B cell (primary cell): Measurements from ENCODE around the gene ZBTB44. TPM values are rescaled to one million over a fixed set of nuclear protein-coding genes. Genes with fewer than 3 reads are reported as not detected.

Experiments
- ATAC-seq: fragments of 200-7000 bp; cut with Tn5 transposase; one replicate; pipeline ENCODE4 v1.10.0; 2021; ENCODE audit warnings: low read depth, mild to moderate bottlenecking, moderate number of reproducible peaks, moderate library complexity
- CTCF ChIA-PET: fragments of 350-600 bp; sonication (Branson Sonifier 250); formaldehyde crosslinking; loops from one replicate; lab custom pipeline; 2021; ENCODE audit warnings: antibody characterized with exemption, inconsistent platforms; lab: Charles Lee
- POLR2A ChIA-PET: fragments of 350-600 bp; sonication (Branson Sonifier 250); formaldehyde crosslinking; loops from one replicate; lab custom pipeline; 2021; ENCODE audit warnings: antibody characterized with exemption; lab: Charles Lee
- DNase-seq: peaks from one replicate; pipeline ENCODE4 v3.0.0; 2013
- H2AFZ ChIP-seq: 2 replicates; pipeline ENCODE4 v1.6.1; 2012; ENCODE audit warnings: mild to moderate bottlenecking, low read depth, low read length; ENCODE audit not compliant: insufficient read depth, poor library complexity, severe bottlenecking
- H3K27ac ChIP-seq, 2 donors: 1 replicate in 1 of 2; 2 replicates in 1 of 2; pipeline ENCODE4 v1.5.1; 2012 to 2013; ENCODE audit warnings: low read length in 2 of 2, mild to moderate bottlenecking in 2 of 2, moderate library complexity in 1 of 2
- H3K27me3 ChIP-seq, 4 experiments: fragments of 200-600 bp in 1 of 4; sonication (generic) in 1 of 4; replicated peaks in 1 of 4; 1 replicate in 2 of 4; 2 replicates in 2 of 4; pipeline versions ENCODE4 v1.6.1 to v1.7.0; 2013 to 2016; ENCODE audit warnings: low read length in 3 of 4, mild to moderate bottlenecking in 2 of 4, mixed read lengths in 1 of 4, moderate library complexity in 1 of 4; ENCODE audit not compliant: insufficient read depth in 4 of 4, control insufficient read depth in 3 of 4; ENCODE audit errors: control extremely low read depth in 1 of 4
- H3K36me3 ChIP-seq, 2 experiments: replicated peaks in 1 of 2; 1 replicate in 1 of 2; 2 replicates in 1 of 2; pipeline versions ENCODE4 v1.6.1 to v1.7.1; 2013; ENCODE audit warnings: low read length in 1 of 2; ENCODE audit not compliant: insufficient read depth in 2 of 2, control insufficient read depth in 1 of 2; ENCODE audit errors: control extremely low read depth in 1 of 2, extremely low read depth in 1 of 2
- H3K4me1 ChIP-seq, 2 donors: fragments of 200-600 bp in 1 of 2; sonication (generic) in 1 of 2; 1 replicate in 1 of 2; 2 replicates in 1 of 2; pipeline versions ENCODE4 v1.5.1 to v1.6.1; 2013 to 2017; ENCODE audit warnings: low read length in 2 of 2; ENCODE audit not compliant: control insufficient read depth in 2 of 2, insufficient read depth in 2 of 2
- H3K4me2 ChIP-seq: replicated peaks from 2 replicates; pipeline ENCODE3; 2012; ENCODE audit warnings: mild to moderate bottlenecking, low read depth, low read length; ENCODE audit not compliant: poor library complexity, severe bottlenecking
- H3K4me3 ChIP-seq, 5 experiments: fragments of 200-600 bp in 1 of 5; sonication (generic) in 1 of 5; 1 replicate in 3 of 5; 2 replicates in 2 of 5; pipeline versions ENCODE4 v1.5.1 to v1.7.0; 2011 to 2016; ENCODE audit warnings: low read length in 4 of 5, mild to moderate bottlenecking in 4 of 5, low read depth in 2 of 5, control low read depth in 1 of 5, moderate library complexity in 1 of 5; ENCODE audit not compliant: insufficient read depth in 1 of 5; ENCODE audit errors: control extremely low read depth in 1 of 5, extremely low read depth in 1 of 5
- H3K79me2 ChIP-seq: fragments of 200-600 bp; sonication (generic); one replicate; pipeline ENCODE4 v1.6.0; 2016; ENCODE audit warnings: low read length; ENCODE audit not compliant: control insufficient read depth, insufficient read depth
- H3K9ac ChIP-seq: fragments of 200-600 bp; sonication (generic); 2 replicates; pipeline ENCODE4 v1.6.1; 2017; ENCODE audit warnings: mild to moderate bottlenecking, low read length, moderate library complexity
- H3K9me3 ChIP-seq, 3 donors: one replicate each; pipeline versions ENCODE4 v1.6.1 to v1.7.1; 2013; ENCODE audit warnings: low read length in 2 of 3; ENCODE audit not compliant: control insufficient read depth in 2 of 3, insufficient read depth in 1 of 3; ENCODE audit errors: control extremely low read depth in 1 of 3
- H4K20me1 ChIP-seq: 2 replicates; pipeline ENCODE4 v1.6.0; 2012; ENCODE audit warnings: mild to moderate bottlenecking, low read length; ENCODE audit not compliant: insufficient read depth, control insufficient read depth, poor library complexity, severe bottlenecking
- H3K27ac Mint-ChIP-seq: one replicate; pipeline ENCODE4 v1.8.0; 2021; ENCODE audit warnings: mixed read lengths
- H3K27me3 Mint-ChIP-seq: one replicate; pipeline ENCODE4 v1.8.0; 2021; ENCODE audit warnings: mixed read lengths
- H3K4me1 Mint-ChIP-seq: one replicate; pipeline ENCODE4 v1.8.0; 2021; ENCODE audit warnings: mixed read lengths
- H3K4me3 Mint-ChIP-seq: one replicate; pipeline ENCODE4 v1.8.0; 2021; ENCODE audit warnings: mixed read lengths
- H3K9me3 Mint-ChIP-seq: one replicate; pipeline ENCODE4 v1.8.0; 2022; ENCODE audit warnings: mixed read lengths; ENCODE audit not compliant: insufficient read depth
- CTCF ChIP-seq: fragments of 200-600 bp; IDR thresholded peaks from one replicate; pipeline ENCODE4 v1.8.0; 2022; ENCODE audit warnings: antibody characterized with exemption, mild to moderate bottlenecking
- EZH2 ChIP-seq: IDR thresholded peaks from 2 replicates; pipeline ENCODE4 v1.6.1; 2012; ENCODE audit warnings: borderline replicate concordance, low read depth, mild to moderate bottlenecking, moderate library complexity, low read length; ENCODE audit not compliant: insufficient read depth, poor library complexity, severe bottlenecking
- WGBS: methylation state at CpG from one replicate; pipeline ENCODE4 v1.1.5; 2013; ENCODE audit warnings: missing lambda C conversion rate; ENCODE audit not compliant: insufficient coverage; 5-methylcytosine and 5-hydroxymethylcytosine counted together
- intact Hi-C: fragments of 100-400 bp; cut with micrococcal nuclease; formaldehyde crosslinking; loops from one replicate; pipeline ENCODE4 v1.10.0; 2022
- polyA plus RNA-seq: library from polyadenylated mRNA; depleted of rRNA; stranded (reverse); fragments of >200 nt; gene quantifications from 2 replicates; pipeline ENCODE4 v1.2.3, GENCODE V29; 2012
- total RNA-seq, 2 donors: library from RNA; stranded (reverse); fragments of 120-200 nt in 1 of 2; gene quantifications; 1 replicate in 1 of 2; 2 replicates in 1 of 2; pipeline versions ENCODE4 v1.2.3 to v1.2.4, GENCODE V29; 2013 to 2022

ZBTB44 gene
- total and polyA plus RNA-seq, 2 donors (not counting 1 experiment from before 2014, with no cell fraction given): 23.3 to 89.4 TPM

GRCh38 chr11:130249371-130249770 is 65.3 kb downstream of the ZBTB44 start:
- Histone ChIP-seq H3K4me3 (no peak overlapping the region), H3K36me3 (no peaks in the 10 kb centered on the region), H3K9ac (no peak overlapping the region), H3K27me3 (no peaks in the 10 kb centered on the region), H2AFZ (no peak overlapping the region), H3K9me3 (peaks cover 0 to 3% (median 0%) of the 10 kb centered on the region in 3 donors), H3K4me2 (no peak overlapping the region), H3K27ac (no peak overlapping the region), H3K4me1 (no peaks in the 10 kb centered on the region), H4K20me1 (peaks cover 11% of the 10 kb centered on the region), H3K79me2 (peaks cover 47% of the 10 kb centered on the region)
- intact Hi-C loops: no loop called here
- Mint-ChIP-seq H3K9me3 (peaks cover 9% of the 10 kb centered on the region), H3K4me3 (no peak overlapping the region), H3K4me1 (peaks cover 27% of the 10 kb centered on the region), H3K27me3 (no peaks in the 10 kb centered on the region), H3K27ac (no peak overlapping the region)
- DNase-seq (no peak), ATAC-seq (no peak)
- POLR2A ChIA-PET: no interaction called here
- CTCF ChIA-PET: no interaction called here
- no peak for TF ChIP-seq CTCF
- no peak for TF ChIP-seq EZH2
- 98% methylated on average over 5 of the region's 5 CpGs for WGBS

GRCh38 chr11:130247319-130247718 is 67.4 kb downstream of the ZBTB44 start:
- H3K4me2 ChIP-seq: no peak overlapping the region
- Mint-ChIP-seq H3K4me1 (peaks cover 27% of the 10 kb centered on the region), H3K27me3 (no peaks in the 10 kb centered on the region), H3K27ac (no peak overlapping the region), H3K9me3 (peaks cover 5% of the 10 kb centered on the region), H3K4me3 (no peak overlapping the region)
- CTCF ChIA-PET: no interaction called here
- H3K79me2 ChIP-seq: peaks cover 45% of the 10 kb centered on the region
- TF ChIP-seq CTCF (no peak), EZH2 (no peak)
- H3K27ac ChIP-seq: no peak overlapping the region
- H3K9me3 ChIP-seq: peaks cover 0 to 3% (median 0%) of the 10 kb centered on the region in 3 donors
- no peak overlapping the region for H3K9ac ChIP-seq
- peaks cover 11% of the 10 kb centered on the region for H4K20me1 ChIP-seq
- POLR2A ChIA-PET: no interaction called here
- no peak overlapping the region for H3K4me3 ChIP-seq
- ATAC-seq: no peak
- WGBS: 100% methylated on average over 2 of the region's 2 CpGs
- intact Hi-C loops: no loop called here
- DNase-seq: no peak
- peaks cover 10 to 11% of the 10 kb centered on the region in 2 donors for H3K4me1 ChIP-seq
- H2AFZ ChIP-seq: no peak overlapping the region
- H3K27me3 ChIP-seq: no peaks in the 10 kb centered on the region
- no peaks in the 10 kb centered on the region for H3K36me3 ChIP-seq
